H9 (cell line): Measurements from ENCODE around the gene MYH9. TPM values are rescaled to one million over a fixed set of nuclear protein-coding genes. Genes with fewer than 3 reads are reported as not detected.
A peak's percentile ranks its signal among the peaks of the same experiment; 100 is the strongest.

Experiments
- DNase-seq: peaks from one replicate; pipeline ENCODE4 v3.0.0-alpha.2; 2017
- H2AFZ ChIP-seq: one replicate; pipeline ENCODE4 v1.6.1; 2013; ENCODE audit warnings: mild to moderate bottlenecking, low read length, control low read depth, moderate library complexity
- H2AK5ac ChIP-seq: 2 replicates; pipeline ENCODE4 v1.6.1; 2013; ENCODE audit warnings: low read length, control low read depth, mixed read lengths; ENCODE audit not compliant: insufficient read length
- H2BK120ac ChIP-seq: one replicate; pipeline ENCODE4 v1.6.1; 2013; ENCODE audit warnings: low read depth, mild to moderate bottlenecking, low read length, control low read depth, inconsistent platforms; ENCODE audit not compliant: poor library complexity, severe bottlenecking
- H2BK12ac ChIP-seq: 2 replicates; pipeline ENCODE4 v1.6.1; 2013; ENCODE audit warnings: low read length, control low read depth, mixed read lengths, low read depth; ENCODE audit not compliant: insufficient read length
- H2BK15ac ChIP-seq: 2 replicates; pipeline ENCODE4 v1.6.1; 2013; ENCODE audit warnings: low read depth, low read length, control low read depth
- H2BK20ac ChIP-seq: one replicate; pipeline ENCODE4 v1.6.1; 2013; ENCODE audit warnings: low read depth, mild to moderate bottlenecking, low read length, control low read depth, inconsistent platforms; ENCODE audit not compliant: poor library complexity, severe bottlenecking
- H2BK5ac ChIP-seq: 2 replicates; pipeline ENCODE4 v1.6.1; 2013; ENCODE audit warnings: low read length, control low read depth, mixed read lengths; ENCODE audit not compliant: insufficient read length
- H3K14ac ChIP-seq: 2 replicates; pipeline ENCODE4 v1.6.1; 2013; ENCODE audit warnings: low read length, control low read depth; ENCODE audit not compliant: insufficient read depth
- H3K18ac ChIP-seq: 2 replicates; pipeline ENCODE4 v1.6.1; 2013; ENCODE audit warnings: low read depth, mild to moderate bottlenecking, mixed read lengths, low read length, control low read depth; ENCODE audit not compliant: insufficient read length
- H3K23ac ChIP-seq: 2 replicates; pipeline ENCODE4 v1.6.1; 2013; ENCODE audit warnings: low read length, control low read depth, mixed read lengths, low read depth; ENCODE audit not compliant: insufficient read length
- H3K23me2 ChIP-seq: 2 replicates; pipeline ENCODE4 v1.6.1; 2013; ENCODE audit warnings: low read depth, mild to moderate bottlenecking, mixed read lengths, low read length, control low read depth; ENCODE audit not compliant: insufficient read length, poor library complexity, severe bottlenecking
- H3K27ac ChIP-seq: 2 replicates; pipeline ENCODE4 v1.5.1; 2013; ENCODE audit warnings: low read length, control low read depth, mixed read lengths, low read depth; ENCODE audit not compliant: insufficient read length
- H3K27me3 ChIP-seq: 2 replicates; pipeline ENCODE4 v1.6.1; 2013; ENCODE audit warnings: low read length, control low read depth, inconsistent platforms; ENCODE audit not compliant: insufficient read depth
- H3K4ac ChIP-seq: 2 replicates; pipeline ENCODE4 v1.6.1; 2013; ENCODE audit warnings: low read depth, mild to moderate bottlenecking, control low read depth, inconsistent platforms, low read length, moderate library complexity
- H3K4me1 ChIP-seq: 2 replicates; pipeline ENCODE4 v1.6.1; 2013; ENCODE audit warnings: low read length, control low read depth, inconsistent platforms; ENCODE audit not compliant: insufficient read depth
- H3K4me2 ChIP-seq: 2 replicates; pipeline ENCODE4 v1.6.1; 2013; ENCODE audit warnings: low read length, control low read depth, mixed read lengths; ENCODE audit not compliant: insufficient read length, insufficient read depth
- H3K56ac ChIP-seq: 2 replicates; pipeline ENCODE4 v1.6.1; 2013; ENCODE audit warnings: low read depth, mild to moderate bottlenecking, mixed read lengths, low read length, control low read depth; ENCODE audit not compliant: insufficient read length
- H3K79me1 ChIP-seq: 2 replicates; pipeline ENCODE4 v1.6.1; 2013; ENCODE audit warnings: low read depth, mild to moderate bottlenecking, moderate library complexity, low read length, control low read depth, inconsistent platforms; ENCODE audit not compliant: insufficient read depth, poor library complexity, severe bottlenecking
- H3K79me2 ChIP-seq: 2 replicates; pipeline ENCODE4 v1.6.1; 2013; ENCODE audit warnings: low read length, control low read depth, inconsistent platforms; ENCODE audit not compliant: insufficient read depth
- H3K9ac ChIP-seq: 2 replicates; pipeline ENCODE4 v1.6.1; 2013; ENCODE audit warnings: low read length, control low read depth, mixed read lengths; ENCODE audit not compliant: insufficient read length; ENCODE audit errors: extremely low read depth
- H3K9me3 ChIP-seq: one replicate; pipeline ENCODE4 v1.6.1; 2013; ENCODE audit warnings: low read depth, low read length, inconsistent platforms; ENCODE audit not compliant: control insufficient read depth
- H3T11ph ChIP-seq: one replicate; pipeline ENCODE4 v1.6.1; 2013; ENCODE audit warnings: mild to moderate bottlenecking, low read length, control low read depth, inconsistent platforms
- H4K20me1 ChIP-seq: one replicate; pipeline ENCODE4 v1.6.1; 2013; ENCODE audit not compliant: control insufficient read depth, insufficient read length, insufficient read depth
- H4K5ac ChIP-seq: 2 replicates; pipeline ENCODE4 v1.6.1; 2013; ENCODE audit warnings: low read depth, mild to moderate bottlenecking, mixed read lengths, low read length, control low read depth; ENCODE audit not compliant: insufficient read length
- H4K8ac ChIP-seq: replicated peaks from 2 replicates; pipeline ENCODE4 v1.6.1; 2013; ENCODE audit warnings: low read length, control low read depth, mixed read lengths, low read depth; ENCODE audit not compliant: insufficient read length
- H4K91ac ChIP-seq: 2 replicates; pipeline ENCODE4 v1.6.1; 2013; ENCODE audit warnings: low read depth, mild to moderate bottlenecking, moderate library complexity, mixed read lengths, low read length, control low read depth; ENCODE audit not compliant: insufficient read length
- H3K27ac Mint-ChIP-seq, 3 experiments: 2 replicates in 2 of 3; 3 replicates in 1 of 3; pipeline ENCODE4 v1.8.0; 2020 to 2021; ENCODE audit warnings: mixed read lengths in 3 of 3, mild to moderate bottlenecking in 1 of 3, moderate library complexity in 1 of 3
- H3K27me3 Mint-ChIP-seq: 2 replicates; pipeline ENCODE4 v1.8.0; 2021; ENCODE audit warnings: low read depth, mild to moderate bottlenecking, moderate library complexity, mixed read lengths
- H3K36me3 Mint-ChIP-seq, 3 experiments: 2 replicates in 2 of 3; 3 replicates in 1 of 3; pipeline ENCODE4 v1.8.0; 2020 to 2021; ENCODE audit warnings: low read depth in 3 of 3, mixed read lengths in 3 of 3; ENCODE audit not compliant: insufficient read depth in 1 of 3
- H3K4me1 Mint-ChIP-seq, 2 experiments: 2 replicates each; pipeline ENCODE4 v1.8.0; 2020; ENCODE audit warnings: mixed read lengths in 2 of 2
- H3K4me3 Mint-ChIP-seq, 2 experiments: 2 replicates in 1 of 2; 3 replicates in 1 of 2; pipeline ENCODE4 v1.8.0; 2020 to 2021; ENCODE audit warnings: mild to moderate bottlenecking in 2 of 2, mixed read lengths in 2 of 2, moderate library complexity in 1 of 2
- H3K9me3 Mint-ChIP-seq, 2 experiments: 2 replicates in 1 of 2; 3 replicates in 1 of 2; pipeline ENCODE4 v1.8.0; 2020; ENCODE audit warnings: mild to moderate bottlenecking in 2 of 2, mixed read lengths in 2 of 2, moderate library complexity in 1 of 2
- CTCF ChIP-seq: fragments of 200-600 bp; sonication (generic); conservative IDR thresholded peaks from 3 replicates; pipeline ENCODE4 v1.8.0; 2021; ENCODE audit warnings: antibody characterized with exemption, mild to moderate bottlenecking
- WGBS: extraction: QIAGEN DNeasy Blood & Tissue Kit; methylation state at CpG from one replicate; pipeline ENCODE4 v1.1.7; 2013; ENCODE audit warnings: missing lambda C conversion rate, low lambda C conversion rate, mixed read lengths; ENCODE audit not compliant: insufficient read length; ENCODE audit errors: extremely low coverage; 5-methylcytosine and 5-hydroxymethylcytosine counted together
- total RNA-seq: library from RNA; stranded (reverse); gene quantifications from 2 replicates; pipeline ENCODE4 v1.2.1, GENCODE V29; 2021

MYH9 gene
- total RNA-seq, 1 experiment from 2014 or later, result 266 TPM

- Histone ChIP-seq H3K79me1 (no peaks in the 10 kb centered on the region), H2BK120ac (no peak overlapping the region), H3K23ac (no peak overlapping the region), H3K79me2 (peaks cover 24% of the 10 kb centered on the region), H3K4me2 (no peak overlapping the region), H3K27ac (no peak overlapping the region), H2BK20ac (no peak overlapping the region), H3T11ph (no peak overlapping the region), H3K4ac (no peak overlapping the region), H3K27me3 (no peaks in the 10 kb centered on the region), H3K18ac (no peak overlapping the region), H3K14ac (peak overlapping the region; percentile 80; the same call in 1 of the 2 replicates), H3K9ac (peak overlapping the region; percentile 83), H2AFZ (no peak overlapping the region), H2AK5ac (no peak overlapping the region), H2BK15ac (no peak overlapping the region), H3K4me1 (peaks cover 2% of the 10 kb centered on the region; the same call in 1 of the 2 replicates), H4K5ac (no peak overlapping the region), H2BK12ac (no peak overlapping the region), H3K9me3 (no peaks in the 10 kb centered on the region), H3K23me2 (peaks cover 17% of the 10 kb centered on the region), H4K8ac (no peak overlapping the region), H4K91ac (no peak overlapping the region), H4K20me1 (no peaks in the 10 kb centered on the region), H3K56ac (no peak overlapping the region), H2BK5ac (no peak overlapping the region)
- Mint-ChIP-seq H3K27me3 (no peaks in the 10 kb centered on the region), H3K9me3 (no peaks in the 10 kb centered on the region; a peak in 2 of 5 replicates), H3K4me1 (peaks cover 32% of the 10 kb centered on the region in 2 experiments), H3K4me3 (peak overlapping the region; percentile 69 to 77), H3K36me3 (peaks cover 7 to 15% (median 12%) of the 10 kb centered on the region in 3 experiments), H3K27ac (no peak overlapping the region)
- DNase-seq, result no peak
- TF ChIP-seq CTCF, result no peak
- no CpG with 5 or more reads among the region's 31 CpGs for WGBS
Measured at GRCh38 chr22:36387709-36387958, 133 bp downstream of the MYH9 start.
